Measurements from ENCODE around the gene GAS5.

Gene GAS5

DNA sequence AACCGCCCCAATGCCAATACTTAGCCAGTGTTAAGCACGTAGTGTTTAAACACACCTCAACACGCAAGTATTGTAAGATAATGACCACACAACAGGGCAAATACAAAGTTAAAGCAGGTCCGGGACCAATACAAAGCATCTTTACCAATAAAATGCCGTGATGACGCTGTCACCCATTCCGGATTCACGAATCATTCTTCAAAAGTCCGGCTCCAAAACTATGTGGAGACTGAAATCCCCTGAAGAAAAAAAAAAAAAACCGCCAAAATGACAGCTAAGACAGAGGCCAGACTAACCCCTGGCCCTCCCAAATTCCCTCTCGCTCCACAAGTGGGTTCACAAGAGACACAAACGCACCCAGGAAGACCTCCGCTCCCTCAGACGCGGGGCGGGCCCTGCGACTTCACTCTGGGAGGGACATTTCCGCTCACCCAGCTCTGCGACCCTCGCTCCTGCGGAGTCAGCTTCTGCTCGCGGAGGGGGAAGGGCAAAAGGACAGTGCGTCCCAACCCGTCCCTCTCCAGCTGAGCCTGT lies 43.9 kb downstream of the GAS5 start:
- no peak for DNase-seq

DNA sequence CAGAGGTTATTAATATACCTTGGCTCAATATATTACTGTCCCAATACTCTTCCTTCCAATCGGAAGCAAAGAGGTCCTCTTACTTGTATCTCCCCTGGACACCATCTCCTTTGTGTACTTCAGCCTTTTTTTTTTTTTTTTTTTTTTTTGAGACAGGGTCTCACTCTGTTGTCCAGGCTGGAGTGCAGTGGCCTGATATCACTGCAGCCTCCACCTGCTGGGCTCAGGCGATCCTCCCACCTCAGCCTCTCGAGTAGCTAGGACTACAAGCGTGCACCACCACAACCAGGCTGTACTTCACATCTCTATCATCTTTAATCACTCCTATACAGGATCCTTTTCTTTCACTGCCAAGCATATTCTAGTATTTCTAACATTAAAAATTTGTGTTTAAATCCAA lies 46.1 kb downstream of the GAS5 start:
- no peak for DNase-seq

- DNase-seq = no peak
Measured at GRCh38 chr1:173818459-173818858, 49.3 kb downstream of the GAS5 start.
